Brain microvascular endothelial cell (primary cell): Measurements from ENCODE around the gene AKR1C1.
"Not testable (repeated sequence)": the region's sequence is repeated elsewhere in the genome, so short reads cannot be mapped to it uniquely, and the experiment has no call there.

Experiments
- DNase-seq: peaks from one replicate; pipeline ENCODE4 v3.0.0-alpha.2; 2020
- H3K27ac ChIP-seq: fragments of 250-450 bp; sonication (Bioruptor Pico); 2 replicates; pipeline ENCODE4 v1.5.1; 2020; ENCODE audit warnings: mild to moderate bottlenecking, moderate library complexity
- H3K27me3 ChIP-seq: fragments of 250-450 bp; sonication (Bioruptor Pico); replicated peaks from 2 replicates; pipeline ENCODE4 v1.5.1; 2020; ENCODE audit warnings: mild to moderate bottlenecking
- H3K36me3 ChIP-seq: fragments of 250-450 bp; sonication (Bioruptor Pico); replicated peaks from 2 replicates; pipeline ENCODE4 v1.5.1; 2020; ENCODE audit warnings: mild to moderate bottlenecking
- H3K4me3 ChIP-seq: 2 replicates; pipeline ENCODE4 v1.5.1; 2011; ENCODE audit warnings: low read depth, mild to moderate bottlenecking, control low read depth, low read length, moderate library complexity
- CTCF ChIP-seq: IDR thresholded peaks from 2 replicates; pipeline ENCODE4 v1.5.1; 2011; ENCODE audit warnings: low read depth, mild to moderate bottlenecking, moderate library complexity, low read length, control low read depth, inconsistent platforms; ENCODE audit errors: missing control alignments
- in situ Hi-C: cut with HindIII; loops from 2 replicates; pipeline ENCODE4 v1.10.0; 2017; ENCODE audit warnings: low sequenced_read_pairs, low pct_ligation_motif_present

AKR1C1 gene

GRCh38 chr10:4981722-4982471 is 18.7 kb downstream of the AKR1C1 start:
- no peak for DNase-seq
- H3K36me3 ChIP-seq = no peaks in the 10 kb centered on the region
- H3K27me3 ChIP-seq = no peaks in the 10 kb centered on the region
- no peak overlapping the region for H3K4me3 ChIP-seq
- peak; percentile 54 for TF ChIP-seq CTCF
- in situ Hi-C loops = no loop called here
- no peak overlapping the region for H3K27ac ChIP-seq

GRCh38 chr10:4982764-4983226 is 19.6 kb downstream of the AKR1C1 start:
- no peak for TF ChIP-seq CTCF
- in situ Hi-C loops = no loop called here
- no peak overlapping the region for H3K4me3 ChIP-seq
- no peaks in the 10 kb centered on the region for H3K36me3 ChIP-seq
- H3K27me3 ChIP-seq = no peaks in the 10 kb centered on the region
- DNase-seq = no peak
- H3K27ac ChIP-seq = no peak overlapping the region

GRCh38 chr10:4983615-4984216 is 20.5 kb downstream of the AKR1C1 start:
- TF ChIP-seq CTCF = no peak
- Histone ChIP-seq H3K4me3 (no peak overlapping the region), H3K27ac (no peak overlapping the region), H3K36me3 (no peaks in the 10 kb centered on the region), H3K27me3 (no peaks in the 10 kb centered on the region)
- no peak for DNase-seq
- in situ Hi-C loops = no loop called here

GRCh38 chr10:4984223-4984622 is 21.0 kb downstream of the AKR1C1 start:
- in situ Hi-C loops = no loop called here
- H3K36me3 ChIP-seq = no peaks in the 10 kb centered on the region

GRCh38 chr10:4984971-4985594 is 21.9 kb downstream of the AKR1C1 start:
- Histone ChIP-seq H3K27ac (no peak overlapping the region), H3K4me3 (no peak overlapping the region), H3K36me3 (no peaks in the 10 kb centered on the region), H3K27me3 (no peaks in the 10 kb centered on the region)
- no peak for DNase-seq
- no peak for TF ChIP-seq CTCF
- in situ Hi-C loops = no loop called here

More at GRCh38 chr10:4984223-4984622, 21.0 kb downstream of the AKR1C1 start:
- no peak for DNase-seq
- no peak overlapping the region for H3K27ac ChIP-seq
- H3K4me3 ChIP-seq = no peak overlapping the region
- no peaks in the 10 kb centered on the region for H3K27me3 ChIP-seq
- TF ChIP-seq CTCF = no peak

- DNase-seq, H3K27me3 ChIP-seq, H3K36me3 ChIP-seq, in situ Hi-C loops, H3K4me3 ChIP-seq, H3K27ac ChIP-seq: not testable (repeated sequence)
These were observed 24.9 kb downstream of the AKR1C1 start for GRCh38 chr10:4988000-4988641.
